Vein endothelial cell (primary cell): ENCODE measurements around the gene ZNF616. TPM values are rescaled to one million over a fixed set of nuclear protein-coding genes. Genes with fewer than 3 reads are reported as not detected.

Experiments
- small RNA-seq: library from RNA; depleted of rRNA; stranded (forward); fragments of <200 nt; gene quantifications from one replicate; pipeline ENCODE3, GENCODE V24; 2012
- total RNA-seq: library from RNA; depleted of rRNA; stranded (reverse); fragments of >200 nt; gene quantifications from 2 replicates; pipeline ENCODE4 v1.2.3, GENCODE V29; 2012

The ZNF616 gene
- 8.5 and 11.1 TPM in 2 replicates for total RNA-seq

DNA sequence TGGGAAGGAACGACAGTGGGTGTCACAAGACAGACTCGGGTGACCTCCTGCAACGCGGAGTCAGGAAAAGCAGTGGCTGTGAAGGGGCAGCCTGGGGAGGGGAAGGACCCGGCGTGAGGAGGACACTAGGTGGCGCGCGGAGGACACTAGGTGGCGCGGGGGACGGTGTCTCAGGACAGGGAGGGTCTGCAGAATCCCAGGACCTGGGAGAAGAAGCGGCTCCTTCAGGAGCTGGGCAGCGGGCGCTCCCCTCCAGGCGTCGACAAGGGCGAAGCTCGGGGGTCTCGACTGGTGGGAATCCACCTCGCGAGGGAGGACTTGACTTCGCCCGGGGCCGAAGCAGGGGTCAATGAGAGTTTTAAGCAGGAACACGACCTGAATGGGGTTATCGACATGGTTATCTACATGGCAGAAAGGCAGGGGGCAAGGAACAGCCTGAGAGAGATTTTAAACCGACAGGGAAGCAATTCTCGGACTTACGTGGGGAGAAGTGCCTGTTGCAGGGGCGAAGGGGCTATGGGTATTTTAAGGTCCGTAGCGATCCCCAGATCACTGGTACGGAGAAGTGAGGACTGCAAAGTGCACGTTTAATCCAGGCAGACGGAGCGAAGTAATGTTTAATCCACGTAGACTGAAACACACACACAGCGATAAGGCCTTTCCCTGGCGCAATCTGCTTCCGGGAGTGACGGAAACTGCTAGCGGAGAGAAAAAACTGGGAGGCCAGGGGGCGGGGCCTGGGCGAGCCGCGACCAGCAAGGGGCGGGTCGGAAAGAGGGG, at the start of gene ZNF616:
Gene ZNF616, minus strand, starts transcription at position 687 of the 780 bp plus-strand sequence. CDS start 9,426 bp downstream, outside the sequence.

DNA sequence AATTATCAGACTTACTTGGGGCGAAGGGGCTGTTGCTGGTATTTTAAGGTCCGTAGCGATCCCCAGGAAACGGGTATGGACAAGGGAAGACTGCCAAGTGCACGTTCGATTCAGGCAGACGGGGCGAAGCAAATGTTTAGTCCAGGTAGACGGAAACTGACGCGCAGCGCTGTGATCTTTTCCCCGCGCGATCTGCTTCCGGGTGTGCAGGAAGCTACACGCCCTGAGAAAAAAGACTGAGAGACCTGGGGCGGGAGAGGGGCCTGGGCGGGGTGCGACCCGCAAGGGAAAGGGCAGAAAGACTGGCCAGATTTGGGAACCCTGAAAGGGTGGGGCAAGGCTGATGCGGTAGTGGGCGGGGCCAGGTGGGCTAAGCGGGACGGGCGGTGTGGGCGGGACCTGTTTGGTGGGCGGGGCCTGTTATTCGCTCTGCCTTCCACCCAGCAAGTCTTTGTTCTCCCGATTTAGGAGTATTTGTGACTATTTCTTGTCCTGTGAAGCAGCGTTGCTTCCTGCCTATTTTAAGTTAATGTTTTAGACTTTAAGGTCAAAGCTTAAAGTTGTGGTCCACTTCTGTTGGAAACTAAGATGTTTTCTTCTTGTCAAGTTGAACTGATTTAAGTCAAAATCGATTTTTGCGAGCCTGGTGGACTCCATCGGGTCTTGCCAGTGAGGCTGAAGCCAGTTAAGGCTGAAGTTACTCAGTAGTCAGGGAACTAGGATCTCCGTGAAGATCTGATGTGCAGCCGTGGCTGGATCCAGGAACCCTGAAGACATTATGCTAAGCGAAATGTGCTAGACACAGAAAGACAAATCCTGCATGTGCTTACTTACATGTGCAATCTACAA, 31.8 kb upstream of the ZNF616 start, which contains the start of gene ZNF836:
Gene ZNF836, minus strand, starts transcription at position 301 of the 849 bp plus-strand sequence. CDS start 3,549 bp downstream, outside the sequence.

DNA sequence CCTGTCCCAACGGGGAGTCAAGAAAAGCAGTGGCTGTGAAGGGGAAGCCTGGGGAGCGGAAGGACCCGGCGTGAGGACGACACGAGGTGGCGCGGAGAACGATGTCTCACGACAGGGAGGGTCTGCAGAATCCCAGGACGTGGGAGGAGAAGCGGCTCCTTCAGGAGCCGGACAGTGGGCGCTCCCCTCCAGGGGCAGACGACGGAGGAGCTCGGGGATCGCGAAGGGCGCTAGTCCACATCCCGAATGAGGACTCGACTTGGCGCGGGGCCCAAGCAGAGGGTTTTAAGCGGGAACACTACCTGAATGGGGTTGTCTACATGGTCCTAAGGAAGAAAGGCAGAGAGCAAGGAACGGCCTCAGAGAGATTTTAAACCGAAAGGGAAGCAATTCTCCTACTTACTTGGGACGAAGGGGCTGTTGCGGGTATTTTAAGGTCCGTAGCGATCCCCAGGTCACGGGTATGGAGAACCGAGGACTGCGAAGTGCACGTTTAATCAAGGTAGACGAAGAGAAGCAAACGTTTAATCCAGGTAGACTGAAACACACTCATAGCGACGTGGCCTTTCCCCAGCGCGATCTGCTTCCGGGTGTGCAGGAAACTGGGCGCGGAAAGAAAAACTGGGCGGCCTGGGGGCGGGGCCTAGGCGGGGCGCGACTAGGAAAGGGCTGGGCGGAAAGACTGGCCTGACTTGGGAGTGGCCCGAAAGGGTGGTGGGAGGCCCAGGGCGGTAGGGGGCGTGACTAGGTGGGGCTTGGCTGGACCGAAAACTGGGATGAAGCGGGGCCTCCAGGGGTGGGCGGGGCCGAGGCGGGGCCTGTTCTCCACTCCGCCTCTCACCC, 44.3 kb downstream of the ZNF616 start, which contains the start of gene ZNF841:
Gene ZNF841, minus strand, starts transcription at position 594 of the 843 bp plus-strand sequence. CDS start 10,964 bp downstream, outside the sequence.

Small RNAs within 50 kb of the gene (small RNA-seq; reads per million reads assigned to genes)
- 1.2 reads per million, percentile 66 among the genes with 10 or more reads in this experiment for gene RPL37P23

Other genes starting within 250 kb of the ZNF616 start
- 7.5 and 9.6 TPM in 2 replicates for gene ZNF649, start 234.9 kb downstream of the ZNF616 start, total RNA-seq
- gene ZNF613, start 212.5 kb downstream of the ZNF616 start, total RNA-seq = 8.5 and 9.1 TPM in 2 replicates
- gene ZNF350, start 153.1 kb downstream of the ZNF616 start, total RNA-seq = 6.6 and 9.1 TPM in 2 replicates
- 5.3 and 10.8 TPM in 2 replicates for gene ZNF615, start 131.7 kb downstream of the ZNF616 start, total RNA-seq
- 10.1 and 12.3 TPM in 2 replicates for gene ZNF614, start 111.6 kb downstream of the ZNF616 start, total RNA-seq
- 4.9 and 5.7 TPM in 2 replicates for gene ZNF432, start 91.1 kb downstream of the ZNF616 start, total RNA-seq
- gene ZNF841, start 44.2 kb downstream of the ZNF616 start, total RNA-seq = 17.8 and 20.9 TPM in 2 replicates
- 4.9 and 6.8 TPM in 2 replicates for gene ZNF836, start 31.7 kb upstream of the ZNF616 start, total RNA-seq
- gene PPP2R1A, start 50.1 kb upstream of the ZNF616 start, total RNA-seq = 237 and 244 TPM in 2 replicates
- gene ZNF766, start 129.6 kb upstream of the ZNF616 start, total RNA-seq = 9.8 and 10.5 TPM in 2 replicates
- gene ZNF480, start 157.2 kb upstream of the ZNF616 start, total RNA-seq = 7.2 and 7.8 TPM in 2 replicates
- 2.9 and 3.3 TPM in 2 replicates for gene ZNF610, start 196.3 kb upstream of the ZNF616 start, total RNA-seq
- 14.0 and 17.3 TPM in 2 replicates for gene ZNF880, start 230.0 kb upstream of the ZNF616 start, total RNA-seq